Measurements from ENCODE around the gene ASPHD2.

Gene ASPHD2

GRCh38 chr22:26418620-26419019 lies 10.4 kb upstream of the ASPHD2 start:
- no peaks in the 10 kb centered on the region for H3K79me1 ChIP-seq (ENCODE audit: low read length)
- H3K36me3 ChIP-seq (ENCODE audit: control insufficient read depth, insufficient read depth, low read length): no peaks in the 10 kb centered on the region
- no CpG with 5 or more reads among the region's 3 CpGs for WGBS (ENCODE audit: extremely low coverage, insufficient coverage, low lambda C conversion rate)
- no peak overlapping the region for H2BK120ac ChIP-seq (ENCODE audit: low read depth, low read length)
- no peak overlapping the region for H3K4me2 ChIP-seq (ENCODE audit: low read length)
- no peak overlapping the region for H2AK5ac ChIP-seq (ENCODE audit: low read length)
- no peak overlapping the region for H3K9ac ChIP-seq (ENCODE audit: low read length)
- H3K18ac ChIP-seq (ENCODE audit: low read length): no peak overlapping the region
- no peak overlapping the region for H2BK15ac ChIP-seq (replicated peaks; ENCODE audit: low read depth)
- H3K27ac ChIP-seq (ENCODE audit: low read depth, low read length): no peak overlapping the region
- no peak for DNase-seq
- H3K79me2 ChIP-seq (ENCODE audit: control insufficient read depth, insufficient read depth, low read length): no peaks in the 10 kb centered on the region
- H3K4ac ChIP-seq (ENCODE audit: low read depth, low read length): no peak overlapping the region
- no peak overlapping the region for H4K5ac ChIP-seq (ENCODE audit: low read length)
- H3K4me3 ChIP-seq (ENCODE audit: low read length): no peak overlapping the region
- no peak overlapping the region for H3K23ac ChIP-seq (ENCODE audit: low read length)
- H3K56ac ChIP-seq (ENCODE audit: low read length): no peak overlapping the region
- no peak overlapping the region for H4K8ac ChIP-seq (ENCODE audit: low read depth, low read length)
- no peaks in the 10 kb centered on the region for H3K27me3 ChIP-seq (ENCODE audit: insufficient read depth, low read length, poor library complexity)
- no peaks in the 10 kb centered on the region for H3K4me1 ChIP-seq (ENCODE audit: control insufficient read depth, low read depth, low read length)
- no peak overlapping the region for H2BK5ac ChIP-seq (ENCODE audit: low read length)

- H2BK15ac ChIP-seq (replicated peaks; ENCODE audit: low read depth): no peak overlapping the region
- no peaks in the 10 kb centered on the region for H3K79me2 ChIP-seq (ENCODE audit: control insufficient read depth, insufficient read depth, low read length)
- H3K4me2 ChIP-seq (ENCODE audit: low read length): no peak overlapping the region
- H3K27ac ChIP-seq (ENCODE audit: low read depth, low read length): no peak overlapping the region
- no peak overlapping the region for H4K8ac ChIP-seq (ENCODE audit: low read depth, low read length)
- no peak overlapping the region for H3K56ac ChIP-seq (ENCODE audit: low read length)
- no peak overlapping the region for H3K4ac ChIP-seq (ENCODE audit: low read depth, low read length)
- no peaks in the 10 kb centered on the region for H3K36me3 ChIP-seq (ENCODE audit: control insufficient read depth, insufficient read depth, low read length)
- H4K5ac ChIP-seq (ENCODE audit: low read length): no peak overlapping the region
- H3K18ac ChIP-seq (ENCODE audit: low read length): no peak overlapping the region
- no peaks in the 10 kb centered on the region for H3K27me3 ChIP-seq (ENCODE audit: insufficient read depth, low read length, poor library complexity)
- H3K23ac ChIP-seq (ENCODE audit: low read length): no peak overlapping the region
- H3K9ac ChIP-seq (ENCODE audit: low read length): no peak overlapping the region
- H2BK5ac ChIP-seq (ENCODE audit: low read length): no peak overlapping the region
- H2BK120ac ChIP-seq (ENCODE audit: low read depth, low read length): no peak overlapping the region
- no peak for DNase-seq
- no peak overlapping the region for H2AK5ac ChIP-seq (ENCODE audit: low read length)
- peaks cover 4% of the 10 kb centered on the region for H3K4me1 ChIP-seq (ENCODE audit: control insufficient read depth, low read depth, low read length)
- peaks cover 2% of the 10 kb centered on the region for H3K79me1 ChIP-seq (ENCODE audit: low read length)
- H3K4me3 ChIP-seq (ENCODE audit: low read length): no peak overlapping the region
These were observed 2.1 kb upstream of the ASPHD2 start for GRCh38 chr22:26426924-26427323.

- H3K23ac ChIP-seq (ENCODE audit: low read length): no peak overlapping the region
- peak overlapping the region; percentile 78 for H3K18ac ChIP-seq (ENCODE audit: low read length)
- no peak overlapping the region for H2BK120ac ChIP-seq (ENCODE audit: low read depth, low read length)
- H3K56ac ChIP-seq (ENCODE audit: low read length): peak overlapping the region; percentile 28
- H2BK5ac ChIP-seq (ENCODE audit: low read length): no peak overlapping the region
- no peak overlapping the region for H3K4ac ChIP-seq (ENCODE audit: low read depth, low read length)
- WGBS (ENCODE audit: extremely low coverage, insufficient coverage, low lambda C conversion rate): no CpG with 5 or more reads among the region's 50 CpGs
- H3K4me1 ChIP-seq (ENCODE audit: control insufficient read depth, low read depth, low read length): peaks cover 4% of the 10 kb centered on the region
- no peaks in the 10 kb centered on the region for H3K79me2 ChIP-seq (ENCODE audit: control insufficient read depth, insufficient read depth, low read length)
- H3K4me3 ChIP-seq (ENCODE audit: low read length): peak overlapping the region; percentile 26
- no peak overlapping the region for H2BK15ac ChIP-seq (replicated peaks; ENCODE audit: low read depth)
- DNase-seq: no peak
- no peaks in the 10 kb centered on the region for H3K27me3 ChIP-seq (ENCODE audit: insufficient read depth, low read length, poor library complexity)
- H3K4me2 ChIP-seq (ENCODE audit: low read length): peak overlapping the region; percentile 2
- no peak overlapping the region for H4K5ac ChIP-seq (ENCODE audit: low read length)
- peaks cover 2% of the 10 kb centered on the region for H3K79me1 ChIP-seq (ENCODE audit: low read length)
- H3K27ac ChIP-seq (ENCODE audit: low read depth, low read length): no peak overlapping the region
- H4K8ac ChIP-seq (ENCODE audit: low read depth, low read length): peak overlapping the region; percentile 58
- H2AK5ac ChIP-seq (ENCODE audit: low read length): peak overlapping the region; percentile 25
- H3K36me3 ChIP-seq (ENCODE audit: control insufficient read depth, insufficient read depth, low read length): no peaks in the 10 kb centered on the region
- peak overlapping the region; percentile 6 for H3K9ac ChIP-seq (ENCODE audit: low read length)
These were observed 612 bp downstream of the ASPHD2 start for GRCh38 chr22:26429458-26430286.

GRCh38 chr22:26430600-26430999 lies 1.5 kb downstream of the ASPHD2 start:
- no peak overlapping the region for H3K4me3 ChIP-seq (ENCODE audit: low read length)
- H2AK5ac ChIP-seq (ENCODE audit: low read length): no peak overlapping the region
- peaks cover 4% of the 10 kb centered on the region for H3K4me1 ChIP-seq (ENCODE audit: control insufficient read depth, low read depth, low read length)
- DNase-seq: no peak
- H3K36me3 ChIP-seq (ENCODE audit: control insufficient read depth, insufficient read depth, low read length): no peaks in the 10 kb centered on the region
- no peak overlapping the region for H4K8ac ChIP-seq (ENCODE audit: low read depth, low read length)
- no peak overlapping the region for H3K4me2 ChIP-seq (ENCODE audit: low read length)
- no peak overlapping the region for H3K18ac ChIP-seq (ENCODE audit: low read length)
- no peak overlapping the region for H4K5ac ChIP-seq (ENCODE audit: low read length)
- no peak overlapping the region for H2BK5ac ChIP-seq (ENCODE audit: low read length)
- no peak overlapping the region for H3K27ac ChIP-seq (ENCODE audit: low read depth, low read length)
- H2BK120ac ChIP-seq (ENCODE audit: low read depth, low read length): no peak overlapping the region
- H3K79me2 ChIP-seq (ENCODE audit: control insufficient read depth, insufficient read depth, low read length): no peaks in the 10 kb centered on the region
- no peak overlapping the region for H3K9ac ChIP-seq (ENCODE audit: low read length)
- WGBS (ENCODE audit: extremely low coverage, insufficient coverage, low lambda C conversion rate): no CpG with 5 or more reads among the region's 2 CpGs
- peaks cover 2% of the 10 kb centered on the region for H3K79me1 ChIP-seq (ENCODE audit: low read length)
- peak overlapping the region; percentile 7 for H3K56ac ChIP-seq (ENCODE audit: low read length)
- H3K27me3 ChIP-seq (ENCODE audit: insufficient read depth, low read length, poor library complexity): no peaks in the 10 kb centered on the region
- no peak overlapping the region for H3K4ac ChIP-seq (ENCODE audit: low read depth, low read length)
- H3K23ac ChIP-seq (ENCODE audit: low read length): no peak overlapping the region
- H2BK15ac ChIP-seq (replicated peaks; ENCODE audit: low read depth): no peak overlapping the region

GRCh38 chr22:26431261-26431995 lies 2.4 kb downstream of the ASPHD2 start:
- H3K79me1 ChIP-seq (ENCODE audit: low read length): peaks cover 2% of the 10 kb centered on the region
- H3K27ac ChIP-seq (ENCODE audit: low read depth, low read length): no peak overlapping the region
- H3K18ac ChIP-seq (ENCODE audit: low read length): no peak overlapping the region
- no CpG with 5 or more reads among the region's 13 CpGs for WGBS (ENCODE audit: extremely low coverage, insufficient coverage, low lambda C conversion rate)
- no peaks in the 10 kb centered on the region for H3K27me3 ChIP-seq (ENCODE audit: insufficient read depth, low read length, poor library complexity)
- DNase-seq: no peak
- no peak overlapping the region for H4K5ac ChIP-seq (ENCODE audit: low read length)
- H2BK5ac ChIP-seq (ENCODE audit: low read length): no peak overlapping the region
- no peak overlapping the region for H3K4ac ChIP-seq (ENCODE audit: low read depth, low read length)
- H3K4me3 ChIP-seq (ENCODE audit: low read length): no peak overlapping the region
- no peak overlapping the region for H3K23ac ChIP-seq (ENCODE audit: low read length)
- H2BK15ac ChIP-seq (replicated peaks; ENCODE audit: low read depth): no peak overlapping the region
- no peak overlapping the region for H2AK5ac ChIP-seq (ENCODE audit: low read length)
- no peak overlapping the region for H4K8ac ChIP-seq (ENCODE audit: low read depth, low read length)
- H3K4me2 ChIP-seq (ENCODE audit: low read length): no peak overlapping the region
- no peak overlapping the region for H3K9ac ChIP-seq (ENCODE audit: low read length)
- H2BK120ac ChIP-seq (ENCODE audit: low read depth, low read length): no peak overlapping the region
- no peaks in the 10 kb centered on the region for H3K79me2 ChIP-seq (ENCODE audit: control insufficient read depth, insufficient read depth, low read length)
- no peak overlapping the region for H3K56ac ChIP-seq (ENCODE audit: low read length)
- H3K4me1 ChIP-seq (ENCODE audit: control insufficient read depth, low read depth, low read length): peaks cover 4% of the 10 kb centered on the region
- no peaks in the 10 kb centered on the region for H3K36me3 ChIP-seq (ENCODE audit: control insufficient read depth, insufficient read depth, low read length)
